Limb (tissue), 2 donors: ENCODE results near the gene TRIP13.

ENCODE experiments used
- DNase-seq, 2 donors: peaks; one replicate each; pipeline ENCODE4 v3.0.0-alpha.2; 2016; ENCODE audit errors: extremely low spot score in 2 of 2

The TRIP13 gene

DNA sequence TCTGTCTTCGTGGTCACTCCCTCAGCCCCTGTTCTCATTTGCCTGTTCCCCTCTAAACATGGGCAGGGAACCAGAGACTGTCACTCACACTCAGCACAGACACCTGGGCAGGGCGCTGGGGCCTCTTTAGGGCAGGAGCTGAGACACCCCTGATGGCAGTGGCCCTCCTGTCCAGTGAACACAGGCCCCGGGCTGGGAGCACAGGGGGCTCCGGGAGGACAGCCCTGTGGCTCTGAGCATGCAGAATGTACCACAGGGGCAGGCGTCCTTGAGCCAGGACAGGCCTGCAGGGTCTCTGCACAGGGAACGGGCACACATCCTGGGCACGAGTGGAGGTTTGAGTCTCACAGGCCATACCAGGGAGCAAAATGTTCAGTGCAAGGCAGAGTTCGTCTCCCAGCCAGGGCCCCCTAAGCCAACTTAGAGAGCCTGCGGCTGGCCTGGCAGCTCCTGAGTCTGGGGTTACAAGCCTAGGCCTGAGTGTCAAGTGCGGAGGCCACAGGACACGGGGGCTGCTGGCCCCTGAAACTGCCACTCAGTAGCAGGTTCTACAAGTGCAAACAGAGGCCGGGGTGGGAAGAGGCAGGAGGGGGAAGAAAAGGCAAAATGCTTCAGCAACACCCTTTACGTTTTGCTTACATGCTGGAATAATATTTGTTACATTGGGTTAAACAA is 60.0 kb downstream of the TRIP13 start:
- no peak for DNase-seq

- no peak for DNase-seq
Measured at GRCh38 chr5:953535-954449, 61.1 kb downstream of the TRIP13 start.

DNA sequence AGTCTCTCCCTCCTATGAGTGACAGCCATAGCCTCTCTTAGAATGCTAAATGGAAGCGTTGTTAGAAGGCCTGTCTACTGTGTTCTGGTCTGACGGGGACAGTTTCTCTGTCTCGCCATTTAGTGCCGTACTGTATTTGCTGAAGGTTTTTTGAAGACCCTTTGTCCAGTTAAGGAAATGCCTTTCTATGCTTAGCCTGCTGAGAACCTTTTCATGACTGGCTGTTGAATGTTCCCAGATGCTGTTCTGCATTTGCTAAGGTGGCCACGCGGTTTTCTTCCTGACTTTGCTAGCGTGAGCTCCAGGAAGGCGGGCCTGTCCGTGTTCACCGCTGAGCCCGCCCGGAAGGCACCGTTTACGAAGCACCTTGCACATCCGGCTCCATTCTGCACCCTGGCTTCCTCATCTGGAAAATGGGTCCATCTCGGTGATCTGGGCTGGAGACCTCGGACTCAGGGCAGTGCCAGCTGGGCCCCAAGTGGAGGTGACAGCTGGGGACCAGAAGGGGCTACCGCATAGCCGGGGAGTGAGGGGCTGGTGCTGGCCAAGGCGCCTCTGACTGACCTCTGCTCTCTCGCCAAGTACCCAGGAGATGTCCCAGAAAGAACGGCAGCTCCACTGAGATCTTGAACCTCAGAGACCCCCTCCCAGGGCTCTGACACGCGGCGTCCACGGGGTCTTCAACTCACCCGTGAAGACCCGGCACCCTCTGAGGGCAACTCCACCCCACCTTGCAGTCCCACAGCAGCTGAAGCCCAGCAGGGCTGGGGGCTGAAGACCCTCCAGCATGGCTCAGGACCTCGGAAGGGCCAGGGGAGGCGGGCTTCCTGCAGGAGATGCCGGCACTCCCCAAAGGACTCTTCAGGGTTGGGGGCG is 63.4 kb downstream of the TRIP13 start:
- peak in 1 of 2 donors; percentile 28 for DNase-seq

DNA sequence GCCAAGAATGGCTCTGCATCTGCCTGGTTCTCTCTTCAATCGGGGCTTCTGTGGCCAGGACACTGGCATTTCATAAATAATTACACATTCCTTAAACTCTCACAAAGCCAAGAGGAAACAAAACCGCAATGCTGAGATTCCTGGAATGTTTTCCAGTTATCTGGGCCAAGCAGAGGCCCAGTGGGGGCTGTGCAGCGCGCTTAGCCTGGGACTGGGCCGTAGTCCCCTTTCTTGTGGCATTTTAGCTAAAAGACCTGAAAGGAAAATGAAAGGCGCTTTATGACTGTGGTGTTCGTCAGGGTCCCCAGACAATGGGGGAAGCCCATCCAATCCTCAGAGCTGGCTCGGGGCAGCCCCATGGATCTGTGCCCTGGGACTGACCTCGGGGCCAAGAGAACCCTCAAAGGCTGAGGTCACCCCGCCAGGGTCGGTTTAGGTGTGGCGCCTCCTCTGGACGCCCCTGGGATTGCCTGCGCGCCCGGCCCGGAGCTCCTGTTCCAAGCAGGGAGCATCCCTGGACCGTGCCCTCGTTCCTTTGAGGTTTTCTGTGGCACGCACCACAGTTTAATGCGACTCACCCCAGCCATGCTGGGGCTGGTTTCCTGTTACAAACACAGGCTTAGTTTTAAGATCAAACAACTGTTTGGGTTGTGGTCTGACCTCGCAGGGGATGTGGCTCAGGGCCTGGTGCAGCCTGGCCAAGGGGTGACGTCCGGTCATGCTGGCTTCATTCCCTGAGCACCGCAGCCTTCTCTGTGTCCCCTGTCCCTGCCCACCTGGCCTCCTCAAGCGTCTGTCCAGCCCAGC is 64.5 kb downstream of the TRIP13 start:
- peak; percentile 74 to 80 for DNase-seq

DNA sequence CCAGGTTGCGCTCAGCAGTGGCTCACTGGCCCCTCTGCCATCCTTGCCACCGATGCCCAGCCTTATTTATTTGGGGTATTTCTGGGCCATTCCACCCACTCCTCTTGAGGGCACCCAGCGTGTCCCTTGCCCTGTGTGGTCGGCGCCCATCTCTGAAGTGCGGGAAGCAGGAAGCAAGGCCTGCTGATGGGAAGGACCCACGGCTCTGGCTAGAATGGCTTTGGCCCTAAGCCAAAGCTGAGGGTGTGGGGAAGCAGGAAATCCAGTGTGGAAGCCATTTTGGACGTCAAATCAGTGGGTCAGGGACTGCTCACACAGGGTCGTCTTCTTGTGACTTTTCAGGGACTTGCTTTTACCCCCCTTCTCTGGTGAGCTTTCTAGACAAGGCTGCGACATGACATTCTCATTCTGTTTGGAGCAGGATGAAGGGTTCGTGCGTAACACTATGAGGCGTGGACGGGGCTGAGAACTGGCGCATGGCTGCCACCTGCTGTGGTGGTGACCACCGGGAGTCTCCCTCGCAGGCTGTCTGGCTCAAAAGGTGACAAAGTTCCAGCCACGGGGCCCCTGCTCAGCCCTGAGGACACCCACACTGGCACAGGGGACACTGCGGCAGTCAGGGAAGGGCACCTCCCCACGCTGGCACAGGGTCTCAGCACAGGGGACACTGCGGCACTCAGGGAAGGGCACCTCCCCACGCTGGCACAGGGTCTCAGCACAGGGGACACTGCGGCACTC is 65.2 kb downstream of the TRIP13 start:
- DNase-seq = peak in 1 of 2 donors; percentile 48

GRCh38 chr5:958701-959571 is 66.3 kb downstream of the TRIP13 start:
- DNase-seq = peak; percentile 49 to 60

- DNase-seq = peak in 1 of 2 donors; percentile 30
Measured at GRCh38 chr5:959581-960531, 67.2 kb downstream of the TRIP13 start.

DNA sequence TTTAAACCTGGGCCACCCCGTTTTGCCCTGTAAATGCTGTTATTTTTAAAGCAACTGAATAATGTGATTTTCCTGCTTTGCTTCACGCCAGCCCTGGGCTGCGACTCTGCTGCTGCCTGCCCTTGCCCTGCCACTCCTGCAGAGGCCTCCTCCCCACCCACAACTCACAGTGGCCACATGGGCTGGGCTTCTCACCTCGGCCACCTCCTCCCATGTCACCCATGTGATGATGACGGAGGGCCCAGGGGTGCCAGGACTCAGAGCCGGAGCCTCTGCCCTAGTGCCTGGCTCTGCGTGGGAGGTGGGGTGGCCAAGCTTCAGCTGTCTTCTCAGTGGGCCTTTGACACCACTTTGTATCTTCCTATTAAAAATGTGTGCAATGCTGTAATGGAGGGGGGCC is 67.9 kb downstream of the TRIP13 start:
- peak in 1 of 2 donors; percentile 32 for DNase-seq

DNA sequence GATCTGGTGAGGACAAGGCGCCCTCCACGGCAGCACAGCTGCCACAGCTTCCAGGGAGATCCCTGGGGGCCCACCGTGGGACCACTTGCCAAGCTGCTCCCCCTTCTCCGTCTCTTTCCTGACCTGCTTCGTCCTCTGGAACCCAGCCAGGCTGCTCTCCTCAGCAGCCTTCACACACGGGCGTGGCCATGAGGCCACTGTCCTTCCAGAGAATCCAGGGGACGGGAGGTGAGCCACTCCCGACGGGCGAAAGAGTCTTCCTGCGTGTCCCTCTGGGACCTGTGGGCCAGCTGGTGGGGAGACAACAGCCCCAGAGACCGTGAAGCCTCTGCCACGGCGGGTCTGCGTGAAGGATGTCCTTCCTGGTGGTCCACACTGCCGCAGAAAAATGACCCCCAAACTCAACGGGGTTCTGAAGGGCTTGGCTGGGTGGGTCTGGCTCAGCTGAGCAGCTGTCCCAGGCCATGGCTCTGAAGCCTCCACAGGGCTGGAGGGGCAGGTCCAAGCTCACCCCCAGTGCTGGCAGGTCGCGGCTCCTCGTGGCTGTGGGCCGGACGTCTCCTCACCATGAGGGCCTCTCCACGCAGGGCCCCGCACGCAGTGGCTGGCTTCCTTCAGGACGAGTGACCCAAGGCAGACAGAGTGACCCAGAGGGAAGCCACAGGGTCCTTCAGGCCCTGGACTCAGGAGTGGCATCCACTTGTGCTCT is 68.5 kb downstream of the TRIP13 start:
- DNase-seq = peak in 1 of 2 donors; percentile 47

DNA sequence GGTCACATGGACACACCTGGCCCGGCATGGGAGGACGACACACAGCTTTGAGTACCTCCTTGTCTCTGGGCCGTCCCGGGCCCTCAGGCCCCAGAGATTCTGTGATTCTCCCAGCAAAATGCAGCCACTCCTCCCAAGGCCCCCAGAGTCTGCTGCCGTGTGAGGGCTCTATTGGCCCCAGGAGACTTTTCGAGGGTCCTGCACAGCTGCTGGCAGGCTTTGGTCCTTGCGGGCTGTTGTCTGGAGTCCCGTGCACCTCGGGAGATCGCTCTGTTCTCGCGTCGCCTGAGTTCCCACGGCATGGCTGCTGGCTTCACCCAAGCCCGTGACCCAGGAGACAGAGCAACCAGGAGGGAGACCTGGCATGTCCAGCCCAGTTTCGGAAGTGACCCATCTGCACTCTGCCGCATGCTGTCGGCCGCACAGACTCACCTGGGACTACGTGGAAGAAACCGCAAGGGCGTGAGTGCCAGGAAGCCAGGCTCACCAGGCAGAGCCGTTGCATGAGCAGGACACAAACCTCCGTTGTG is 69.1 kb downstream of the TRIP13 start:
- peak in 1 of 2 donors; percentile 22 for DNase-seq

DNA sequence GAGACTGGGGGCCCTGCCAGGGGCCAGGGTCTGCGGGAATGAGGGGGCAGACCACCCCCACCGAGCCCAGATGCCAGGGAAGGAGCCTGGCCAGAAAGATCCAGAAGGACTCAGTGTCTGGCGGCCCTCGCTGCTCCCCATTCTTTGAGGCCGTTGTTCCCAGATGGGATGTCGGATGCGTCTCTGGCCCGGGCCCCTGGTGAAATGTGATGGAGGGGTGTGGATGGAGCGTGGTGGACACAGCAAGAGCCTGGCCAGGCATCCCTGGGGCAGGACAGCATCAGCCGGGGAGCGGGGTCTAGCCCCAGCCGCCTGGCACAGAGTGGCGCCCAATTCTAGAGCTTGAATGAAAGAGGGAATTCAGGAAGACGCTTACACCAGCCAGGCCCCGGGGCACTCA is 69.7 kb downstream of the TRIP13 start:
- peak in 1 of 2 donors; percentile 26 for DNase-seq

DNA sequence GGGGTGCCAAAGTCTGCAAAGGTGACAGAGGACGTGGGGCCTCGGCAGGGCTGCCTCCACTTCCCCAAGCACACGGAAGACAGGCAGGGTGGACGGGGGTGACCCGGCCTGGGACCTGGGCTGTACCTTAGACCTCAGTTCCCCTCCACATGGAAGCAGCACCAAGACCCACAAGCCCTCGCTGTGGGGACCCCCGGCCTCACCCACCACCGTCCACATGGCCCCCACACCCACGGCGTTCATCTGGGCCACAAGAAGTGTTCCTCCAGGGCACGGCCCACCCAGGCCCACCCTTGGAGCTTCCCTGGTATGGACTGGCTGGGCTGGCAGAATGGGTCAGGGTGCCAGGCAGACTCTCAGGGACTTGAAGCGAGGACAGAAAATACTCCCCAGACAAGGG is 70.1 kb downstream of the TRIP13 start:
- DNase-seq = no peak

- DNase-seq = no peak
Measured at GRCh38 chr5:963310-963672, 70.6 kb downstream of the TRIP13 start.

DNA sequence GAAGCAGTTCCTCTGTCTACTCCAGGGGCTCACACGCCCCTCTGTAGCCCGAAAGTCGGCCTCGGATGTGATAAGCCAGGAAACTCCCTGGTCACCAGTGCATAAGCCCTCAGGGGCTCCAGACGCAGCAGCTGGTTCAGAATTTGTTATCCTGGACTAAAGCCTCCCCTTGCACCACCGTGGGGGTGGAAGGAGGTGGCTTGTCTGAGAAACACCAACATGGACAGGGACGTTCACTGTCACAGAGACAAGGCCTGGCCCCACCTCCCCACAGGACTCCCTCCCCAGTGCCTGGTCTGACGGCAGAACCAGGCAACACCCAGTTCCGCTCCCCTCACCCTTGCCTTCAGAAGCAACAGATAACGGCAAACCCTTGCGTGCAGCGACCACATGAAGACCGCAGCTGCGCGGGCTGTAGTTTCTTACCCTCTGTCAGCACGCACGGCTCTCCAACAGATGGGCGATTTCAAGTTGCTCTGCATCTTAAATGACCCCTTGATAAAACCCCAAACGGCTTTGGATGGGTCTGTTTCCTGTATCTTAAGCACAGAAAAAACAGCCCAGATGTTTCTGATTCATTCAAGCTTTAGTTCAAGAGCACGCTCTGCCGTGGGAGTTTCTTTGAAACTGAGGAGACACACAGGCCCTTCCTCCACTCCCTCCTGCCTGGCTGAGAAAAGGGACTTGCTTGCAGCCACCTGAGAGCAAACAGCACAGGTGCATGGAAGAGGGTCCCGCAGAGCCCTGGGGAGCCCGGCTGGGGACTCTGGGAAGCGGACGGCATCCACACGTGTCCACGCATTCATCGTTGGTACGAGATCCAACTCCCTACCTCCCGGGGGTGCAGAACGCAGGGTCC is 71.2 kb downstream of the TRIP13 start:
- peak; percentile 49 to 63 for DNase-seq

DNA sequence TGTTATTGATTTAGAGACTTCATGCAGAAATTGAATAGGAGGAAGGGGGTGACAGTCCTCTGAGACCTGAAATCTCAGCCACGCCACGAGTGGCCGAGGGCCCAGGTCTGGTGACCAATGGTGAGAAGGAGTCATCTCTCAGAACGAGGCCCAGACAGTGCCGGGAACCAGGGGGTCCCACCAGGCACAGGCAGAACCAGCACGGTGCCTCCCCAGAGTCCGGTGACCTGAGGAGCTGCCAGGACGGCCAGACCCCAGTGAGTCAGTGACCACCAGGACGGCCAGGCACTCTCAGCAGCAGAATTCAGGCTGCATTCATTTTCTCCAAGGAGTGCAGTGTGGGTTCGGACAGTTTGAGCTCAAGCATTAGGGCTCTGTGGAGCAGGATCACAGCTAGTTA is 72.1 kb downstream of the TRIP13 start:
- peak in 1 of 2 donors; percentile 22 for DNase-seq
